PC-3 (cell line): ENCODE measurements around the gene UBN2.
"Not testable (repeated sequence)": the region's sequence is repeated elsewhere in the genome, so short reads cannot be mapped to it uniquely, and the experiment has no call there.

Source experiments
- CTCF ChIP-seq: fragments of 300-600 bp; sonication (generic); conservative IDR thresholded peaks from 2 replicates; pipeline ENCODE4 v1.5.1; 2017; ENCODE audit warnings: antibody characterized with exemption, low read depth, mild to moderate bottlenecking, low read length
- EZH2 ChIP-seq: fragments of 300-600 bp; sonication (generic); IDR thresholded peaks from one replicate; pipeline ENCODE4 v1.6.1; 2017; ENCODE audit warnings: antibody characterized with exemption, mild to moderate bottlenecking, low read length; ENCODE audit not compliant: unreplicated experiment

- TF ChIP-seq CTCF, EZH2: not testable (repeated sequence)
Observed at GRCh38 chr7:139324709-139325108, 93.7 kb downstream of the UBN2 start.
